B cell (primary cell): Measurements from ENCODE around the gene MYOZ2.

ENCODE experiments used
- CTCF ChIP-seq: fragments of 200-600 bp; IDR thresholded peaks from one replicate; pipeline ENCODE4 v1.8.0; 2022; ENCODE audit warnings: antibody characterized with exemption, mild to moderate bottlenecking
- EZH2 ChIP-seq: IDR thresholded peaks from 2 replicates; pipeline ENCODE4 v1.6.1; 2012; ENCODE audit warnings: borderline replicate concordance, low read depth, mild to moderate bottlenecking, moderate library complexity, low read length; ENCODE audit not compliant: insufficient read depth, poor library complexity, severe bottlenecking

GRCh38 chr4:119116021-119116420 lies 19.6 kb upstream of the MYOZ2 start:
- TF ChIP-seq EZH2 (no peak), CTCF (no peak)
